RWPE1 (cell line): ENCODE results near the gene OGA.

Source experiments
- CTCF ChIA-PET: fragments of 350-600 bp; sonication (Branson Sonifier 250); formaldehyde crosslinking; extraction: SDS; loops from one replicate; lab custom pipeline; 2021; lab: Yijun Ruan, JAX
- POLR2A ChIA-PET: fragments of 400-600 bp; formaldehyde crosslinking; extraction: SDS; loops from one replicate; lab custom pipeline; 2020; ENCODE audit warnings: antibody characterized with exemption; ENCODE audit not compliant: low non-redundant PET; lab: Yijun Ruan, JAX
- DNase-seq: peaks from one replicate; pipeline ENCODE4 v3.0.0; 2012; ENCODE audit warnings: low spot score
- H3K27ac ChIP-seq: fragments of 450-650 bp; 2 replicates; pipeline ENCODE4 v1.5.1; 2017
- CTCF ChIP-seq: fragments of 450-650 bp; conservative IDR thresholded peaks from 2 replicates; pipeline ENCODE4 v1.5.1; 2017; ENCODE audit warnings: low read depth, mild to moderate bottlenecking

Gene OGA

DNA sequence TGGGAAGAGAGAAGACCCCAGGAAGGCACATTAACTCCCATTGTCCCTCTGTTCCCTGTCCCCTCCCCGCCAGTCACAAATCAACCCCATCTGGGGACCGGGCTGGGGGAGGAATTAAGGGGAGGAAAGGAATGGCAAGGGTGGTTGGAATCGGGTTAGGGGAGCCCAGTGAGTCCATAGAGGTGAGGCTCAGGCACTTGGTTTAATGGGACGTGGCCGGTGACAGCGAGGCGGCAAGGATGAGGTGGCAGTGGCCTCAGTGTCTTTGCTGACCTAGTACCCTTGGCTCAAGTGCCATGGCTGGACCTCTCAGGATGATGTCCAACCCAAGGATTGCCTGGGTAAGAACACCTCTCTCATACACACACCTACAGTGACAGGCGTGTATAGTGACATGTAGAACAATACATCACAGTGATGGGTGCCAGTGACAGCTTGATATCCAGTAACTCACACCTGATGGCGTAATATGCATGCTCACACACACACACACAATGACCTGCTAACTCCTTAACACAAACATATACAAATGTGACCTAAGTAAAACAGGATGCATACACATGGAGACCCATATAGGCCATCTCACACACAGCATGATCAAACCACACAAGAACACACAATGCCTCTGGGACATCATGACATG, 13.0 kb upstream of the OGA start:
- TF ChIP-seq CTCF = no peak
- ChIA-PET CTCF (interaction anchor here (1.1 to 1.7 kb wide), 2 partner anchors 9 to 13 kb away, joined by 3 to 4 read pairs; partner anchors contain the start of gene KCNIP2), POLR2A (no interaction called here)
- DNase-seq = no peak
- H3K27ac ChIP-seq = peak overlapping the region; percentile 80

DNA sequence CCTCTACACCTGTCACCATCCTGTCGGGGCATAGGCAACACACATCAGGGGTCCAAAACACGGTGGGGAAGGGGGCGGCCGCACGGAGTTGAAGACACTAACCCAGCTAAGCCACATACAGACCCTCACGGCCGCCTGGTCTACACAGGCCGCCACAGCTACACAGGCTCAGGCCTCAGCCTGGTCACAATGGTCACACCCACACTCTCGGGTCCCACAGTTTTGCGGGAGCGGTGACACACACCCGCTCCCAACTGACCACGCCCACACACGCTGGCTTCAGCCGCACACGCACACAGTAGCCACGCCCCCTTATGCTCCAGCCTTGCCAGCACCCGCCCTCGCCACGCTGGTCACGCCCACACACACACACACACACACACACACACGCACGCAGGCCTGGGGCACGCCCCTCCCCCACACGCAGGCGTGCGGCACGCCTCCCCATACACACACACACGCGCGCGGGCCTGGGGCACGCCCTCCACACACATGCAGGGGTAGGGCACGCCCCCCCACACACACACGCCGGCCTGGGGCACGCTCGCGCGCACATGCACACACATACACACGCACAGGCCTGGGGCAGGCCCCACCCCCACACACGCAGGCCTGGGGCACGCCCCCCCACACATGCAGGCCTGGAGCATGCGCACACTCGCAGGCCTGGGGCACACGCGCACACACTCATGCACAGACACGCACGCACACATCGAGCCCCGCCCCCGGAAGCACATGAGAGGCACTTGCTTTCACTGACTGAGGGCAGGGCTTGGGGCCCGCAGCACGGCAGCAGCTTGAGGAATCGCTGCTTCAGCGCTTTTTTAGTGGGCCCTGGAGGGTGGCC, 12.3 kb upstream of the OGA start:
- ChIA-PET POLR2A (no interaction called here), CTCF (interaction anchor here (1.1 to 1.7 kb wide), 2 partner anchors 10 to 13 kb away, joined by 3 to 4 read pairs; partner anchors contain the start of gene KCNIP2)
- no peak for TF ChIP-seq CTCF

DNA sequence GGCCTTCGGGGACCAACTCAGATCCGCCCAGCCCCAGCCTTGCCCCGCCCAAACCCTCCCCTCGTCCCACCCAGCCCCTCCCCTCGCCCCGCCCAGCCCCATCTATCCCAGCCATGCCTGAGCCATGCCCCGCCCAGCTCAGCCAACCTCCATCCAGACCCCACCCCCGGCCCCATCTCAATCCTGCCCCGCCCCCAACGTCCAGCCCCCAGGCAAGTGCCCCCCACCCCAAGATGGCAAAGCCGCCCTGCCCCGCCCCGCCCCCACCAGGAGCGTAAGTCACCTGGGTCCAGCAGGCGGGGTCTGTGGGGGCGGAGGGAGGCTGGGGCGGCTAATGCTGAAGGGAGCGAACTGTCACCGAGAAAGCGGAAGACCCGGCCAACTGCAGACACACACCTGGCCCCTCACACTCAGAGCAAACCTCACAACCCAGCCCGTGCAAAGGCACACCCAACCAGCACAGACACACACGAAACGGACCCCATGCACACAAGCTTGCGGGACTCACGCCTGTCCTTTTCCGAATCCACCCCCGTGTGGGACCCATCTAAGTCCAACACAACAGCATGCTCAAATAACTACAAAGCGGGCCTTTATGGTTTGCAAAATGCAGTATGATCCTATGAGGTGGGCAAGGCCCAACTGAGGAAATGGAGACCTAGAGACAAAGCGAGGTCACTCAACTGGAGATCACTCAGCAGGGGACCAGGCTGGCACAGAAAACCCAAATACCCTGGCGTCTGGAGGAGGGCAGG, 11.5 kb upstream of the OGA start:
- DNase-seq = peak; percentile 78
- POLR2A ChIA-PET = no interaction called here
- TF ChIP-seq CTCF = no peak
- CTCF ChIA-PET = interaction anchor here (0.6 to 0.7 kb wide), 2 partner anchors 132 to 150 kb away, joined by 3 to 4 read pairs; no protein-coding TSS in a partner anchor
- peak overlapping the region; percentile 80 for H3K27ac ChIP-seq

More for the DNA sequence above, 12.3 kb upstream of the OGA start:
- DNase-seq = peak; percentile 92
- peak overlapping the region; percentile 80 for H3K27ac ChIP-seq

GRCh38 chr10:101828766-101829551, 10.7 kb upstream of the OGA start:
- CTCF ChIA-PET = no interaction called here
- H3K27ac ChIP-seq = peak overlapping the region; percentile 80
- POLR2A ChIA-PET = no interaction called here
- TF ChIP-seq CTCF = no peak
- DNase-seq = no peak

DNA sequence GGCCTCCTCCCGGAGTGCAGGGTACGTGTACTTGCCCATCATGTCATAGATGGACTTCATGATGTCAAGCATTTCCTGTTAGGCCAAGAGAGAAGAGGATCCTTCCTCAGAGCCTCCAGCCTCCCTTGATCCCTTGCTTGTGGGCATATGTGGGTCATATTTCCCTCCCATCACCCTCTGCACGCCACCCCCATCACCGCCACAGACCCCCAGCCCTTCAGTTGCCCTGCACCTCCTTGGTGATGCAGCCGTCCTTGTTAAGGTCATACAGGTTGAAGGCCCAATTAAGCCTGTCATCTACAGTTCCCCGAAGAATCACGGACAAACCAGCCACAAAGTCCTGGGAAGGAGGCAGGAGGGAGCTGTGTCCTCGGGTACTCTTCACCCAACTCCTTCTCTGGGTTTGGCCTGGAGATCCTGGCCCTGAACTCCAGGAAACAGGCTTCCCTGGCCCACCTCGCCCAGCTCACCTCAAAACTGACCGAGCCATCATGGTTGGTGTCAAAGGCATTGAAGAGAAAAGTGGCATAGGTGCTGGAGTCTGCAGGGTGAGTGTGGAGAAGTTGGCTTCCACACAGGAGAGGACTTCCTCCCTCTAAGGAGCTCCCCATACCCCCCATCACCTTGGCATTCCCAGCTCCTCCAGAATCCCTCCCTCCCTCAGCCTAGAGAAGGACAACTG, 9.8 kb upstream of the OGA start:
- no peak for TF ChIP-seq CTCF
- ChIA-PET CTCF (interaction anchor here (0.8 to 1.3 kb wide), 2 partner anchors 9 to 10 kb away, joined by 3 read pairs; partner anchors contain the start of gene OGA), POLR2A (no interaction called here)
- peak overlapping the region; percentile 80; the same call in 1 of the 2 replicates for H3K27ac ChIP-seq
- DNase-seq = no peak
